ENCODE data around the gene PBX4. TPM values are rescaled to one million over a fixed set of nuclear protein-coding genes. Genes with fewer than 3 reads are reported as not detected.

PBX4 gene
- total RNA-seq, 2 experiments from 2014 or later: 5.0 to 6.7 TPM

DNA sequence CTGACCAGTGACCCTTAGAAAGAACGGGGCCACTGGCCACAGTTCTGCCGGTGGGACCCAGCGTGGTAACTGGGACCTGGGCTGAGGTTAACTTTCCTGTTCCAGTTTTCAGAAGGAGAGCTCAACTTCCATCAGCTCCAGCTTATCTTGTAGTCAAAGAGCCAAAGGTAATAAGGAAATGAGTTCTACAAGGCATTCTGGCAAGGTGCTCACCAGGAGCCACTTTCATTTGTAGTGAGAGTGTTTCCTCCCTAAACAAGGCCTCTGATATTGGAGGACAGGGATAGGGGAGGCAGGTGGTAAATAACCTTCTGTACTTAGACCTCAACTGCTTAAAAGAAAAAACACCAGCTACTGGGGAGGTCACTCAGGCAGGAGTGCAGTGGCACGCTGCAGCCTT, 38.1 kb downstream of the PBX4 start:
- Histone ChIP-seq H3K4me1 (ENCODE audit: insufficient read depth, low read length, poor library complexity, severe bottlenecking) (no peaks in the 10 kb centered on the region), H3K27ac (ENCODE audit: low read depth, low read length, poor library complexity, severe bottlenecking) (no peak overlapping the region), H4K20me1 (ENCODE audit: insufficient read depth, low read length) (no peaks in the 10 kb centered on the region), H2AFZ (ENCODE audit: low read length) (no peak overlapping the region), H3K79me2 (ENCODE audit: insufficient read depth, low read depth, low read length) (no peaks in the 10 kb centered on the region), H3K4me3 (ENCODE audit: low read depth, low read length, poor library complexity, severe bottlenecking) (no peak overlapping the region), H3K4me2 (ENCODE audit: low read length) (no peak overlapping the region), H3K9me3 (ENCODE audit: low read length) (no peaks in the 10 kb centered on the region), H3K9me2 (ENCODE audit: insufficient read depth, low read length) (no peaks in the 10 kb centered on the region), H3K36me3 (ENCODE audit: insufficient read depth, low read length) (no peaks in the 10 kb centered on the region)
- DNase-seq (ENCODE audit: low spot score): no peak
- ChIA-PET CTCF (ENCODE audit: unreplicated experiment) (no interaction called here), POLR2A (no interaction called here)
- intact Hi-C loops (cut with micrococcal nuclease; ENCODE audit: unreplicated experiment): no loop called here
- no peak for TF ChIP-seq EZH2phosphoT487 (IDR thresholded peaks at IDR 0.05; ENCODE audit: borderline replicate concordance, low read depth, low read length)
- TF ChIP-seq, protein P1, sequence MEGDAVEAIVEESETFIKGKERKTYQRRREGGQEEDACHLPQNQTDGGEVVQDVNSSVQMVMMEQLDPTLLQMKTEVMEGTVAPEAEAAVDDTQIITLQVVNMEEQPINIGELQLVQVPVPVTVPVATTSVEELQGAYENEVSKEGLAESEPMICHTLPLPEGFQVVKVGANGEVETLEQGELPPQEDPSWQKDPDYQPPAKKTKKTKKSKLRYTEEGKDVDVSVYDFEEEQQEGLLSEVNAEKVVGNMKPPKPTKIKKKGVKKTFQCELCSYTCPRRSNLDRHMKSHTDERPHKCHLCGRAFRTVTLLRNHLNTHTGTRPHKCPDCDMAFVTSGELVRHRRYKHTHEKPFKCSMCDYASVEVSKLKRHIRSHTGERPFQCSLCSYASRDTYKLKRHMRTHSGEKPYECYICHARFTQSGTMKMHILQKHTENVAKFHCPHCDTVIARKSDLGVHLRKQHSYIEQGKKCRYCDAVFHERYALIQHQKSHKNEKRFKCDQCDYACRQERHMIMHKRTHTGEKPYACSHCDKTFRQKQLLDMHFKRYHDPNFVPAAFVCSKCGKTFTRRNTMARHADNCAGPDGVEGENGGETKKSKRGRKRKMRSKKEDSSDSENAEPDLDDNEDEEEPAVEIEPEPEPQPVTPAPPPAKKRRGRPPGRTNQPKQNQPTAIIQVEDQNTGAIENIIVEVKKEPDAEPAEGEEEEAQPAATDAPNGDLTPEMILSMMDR (conservative IDR thresholded peaks at IDR 0.05; ENCODE audit: low read length): no peak
- BruUV-seq (replicated peaks): no TSS peak

DNA sequence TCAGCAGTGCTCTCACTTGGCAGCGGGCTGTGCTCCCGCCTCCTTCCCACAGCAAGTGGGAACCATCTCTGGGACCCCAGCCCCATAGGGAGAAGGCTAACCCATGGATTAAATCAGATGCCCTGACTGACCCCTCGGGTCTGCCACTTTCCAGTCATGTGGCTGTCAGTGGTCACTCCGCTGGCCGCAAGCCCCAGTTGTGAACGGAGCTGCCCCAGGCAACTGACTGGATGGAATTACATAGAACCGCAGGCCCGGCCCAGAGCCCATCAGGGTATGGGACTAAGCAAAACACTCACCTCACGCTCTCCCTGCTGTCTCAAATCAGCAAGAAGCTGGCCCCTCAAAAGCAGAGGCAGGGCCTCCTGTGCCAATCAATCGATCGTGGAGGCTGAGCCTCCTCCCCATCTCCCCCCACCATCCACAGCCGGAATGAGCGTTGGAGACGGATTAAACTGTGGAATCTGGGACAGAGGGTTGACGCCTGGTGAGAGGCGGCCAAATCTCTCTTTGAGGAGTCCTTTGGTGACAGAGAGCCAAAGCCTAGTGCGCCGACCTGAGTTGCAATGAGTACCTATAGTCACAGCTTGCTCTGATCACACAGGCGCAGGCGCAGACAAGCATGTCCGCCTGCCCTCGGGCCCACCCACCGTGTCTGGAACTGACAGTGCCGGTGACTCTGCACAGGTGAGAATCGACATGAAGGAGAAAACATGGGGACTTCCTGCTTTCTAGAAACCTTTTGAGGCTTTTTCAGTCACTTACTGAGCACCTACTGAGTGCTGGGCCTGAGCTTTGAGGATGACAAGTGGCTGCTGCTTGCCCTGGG, 38.7 kb downstream of the PBX4 start:
- intact Hi-C loops (cut with micrococcal nuclease; ENCODE audit: unreplicated experiment): no loop called here
- Histone ChIP-seq H3K36me3 (ENCODE audit: insufficient read depth, low read length) (no peaks in the 10 kb centered on the region), H3K79me2 (ENCODE audit: insufficient read depth, low read depth, low read length) (no peaks in the 10 kb centered on the region), H2AFZ (ENCODE audit: low read length) (no peak overlapping the region), H4K20me1 (ENCODE audit: insufficient read depth, low read length) (no peaks in the 10 kb centered on the region), H3K4me3 (ENCODE audit: low read depth, low read length, poor library complexity, severe bottlenecking) (no peak overlapping the region), H3K9me3 (ENCODE audit: low read length) (no peaks in the 10 kb centered on the region), H3K4me1 (ENCODE audit: insufficient read depth, low read length, poor library complexity, severe bottlenecking) (no peaks in the 10 kb centered on the region), H3K27ac (ENCODE audit: low read depth, low read length, poor library complexity, severe bottlenecking) (no peak overlapping the region), H3K4me2 (ENCODE audit: low read length) (no peak overlapping the region), H3K9me2 (ENCODE audit: insufficient read depth, low read length) (no peaks in the 10 kb centered on the region)
- ChIA-PET POLR2A (no interaction called here), CTCF (ENCODE audit: unreplicated experiment) (no interaction called here)
- no peak for DNase-seq (ENCODE audit: low spot score)
- BruUV-seq (replicated peaks): no TSS peak
- TF ChIP-seq EZH2phosphoT487 (IDR thresholded peaks at IDR 0.05; ENCODE audit: borderline replicate concordance, low read depth, low read length): no peak
- TF ChIP-seq, protein P1 (conservative IDR thresholded peaks at IDR 0.05; ENCODE audit: low read length): no peak

DNA sequence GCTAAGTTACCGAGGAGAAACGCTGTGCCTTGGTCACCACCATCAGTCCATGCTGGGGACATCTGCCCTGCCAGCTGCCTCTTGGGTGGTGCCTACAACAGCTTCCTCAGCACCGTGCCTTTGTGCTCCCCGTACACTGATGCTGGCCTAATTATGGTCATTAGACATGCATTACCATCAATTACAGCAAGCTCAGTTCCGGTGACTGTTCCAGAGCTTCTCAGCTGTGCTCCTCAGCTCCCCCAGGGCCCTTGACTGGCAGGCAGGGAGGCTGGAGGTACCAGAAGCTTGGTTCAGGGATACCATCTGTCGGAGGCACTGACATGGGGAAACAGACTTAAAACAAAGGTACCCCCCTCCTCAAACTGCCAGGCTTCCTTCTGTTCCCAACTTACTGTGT, 40.2 kb downstream of the PBX4 start:
- DNase-seq (ENCODE audit: low spot score): no peak
- intact Hi-C loops (cut with micrococcal nuclease; ENCODE audit: unreplicated experiment): no loop called here
- Histone ChIP-seq H3K9me2 (ENCODE audit: insufficient read depth, low read length) (no peaks in the 10 kb centered on the region), H2AFZ (ENCODE audit: low read length) (no peak overlapping the region), H4K20me1 (ENCODE audit: insufficient read depth, low read length) (no peaks in the 10 kb centered on the region), H3K36me3 (ENCODE audit: insufficient read depth, low read length) (no peaks in the 10 kb centered on the region), H3K79me2 (ENCODE audit: insufficient read depth, low read depth, low read length) (no peaks in the 10 kb centered on the region), H3K9me3 (ENCODE audit: low read length) (no peaks in the 10 kb centered on the region), H3K4me3 (ENCODE audit: low read depth, low read length, poor library complexity, severe bottlenecking) (no peak overlapping the region), H3K27ac (ENCODE audit: low read depth, low read length, poor library complexity, severe bottlenecking) (no peak overlapping the region), H3K4me2 (ENCODE audit: low read length) (no peak overlapping the region), H3K4me1 (ENCODE audit: insufficient read depth, low read length, poor library complexity, severe bottlenecking) (no peaks in the 10 kb centered on the region)
- BruUV-seq (replicated peaks): no TSS peak
- ChIA-PET POLR2A (no interaction called here), CTCF (ENCODE audit: unreplicated experiment) (no interaction called here)
- TF ChIP-seq, protein P1 (conservative IDR thresholded peaks at IDR 0.05; ENCODE audit: low read length): no peak
